Esophagus muscularis mucosa (tissue), 4 donors: ENCODE data around the gene KLHDC2. TPM values are rescaled to one million over a fixed set of nuclear protein-coding genes. Genes with fewer than 3 reads are reported as not detected.

Experiments
- DNase-seq: peaks from one replicate; pipeline ENCODE4 v3.0.0-alpha.2; 2017; ENCODE audit errors: extremely low spot score
- H3K27ac ChIP-seq, 4 donors: fragments of 200-600 bp; sonication (generic); replicated peaks in 1 of 4; 1 replicate in 3 of 4; 2 replicates in 1 of 4; pipeline ENCODE4 v1.5.1; 2016 to 2019; ENCODE audit warnings: mild to moderate bottlenecking in 1 of 4
- H3K27me3 ChIP-seq, 4 donors: fragments of 200-600 bp; sonication (generic); one replicate each; pipeline versions ENCODE4 v1.5.1 to v1.6.0; 2016 to 2019
- H3K36me3 ChIP-seq, 4 donors: fragments of 200-600 bp; sonication (generic); one replicate each; pipeline ENCODE4 v1.5.1; 2016 to 2019
- H3K4me1 ChIP-seq, 4 donors: fragments of 200-600 bp; sonication (generic); one replicate each; pipeline ENCODE4 v1.5.1; 2016 to 2019
- H3K4me3 ChIP-seq, 4 donors: fragments of 200-600 bp; sonication (generic); 1 replicate in 2 of 4; 2 replicates in 2 of 4; pipeline ENCODE4 v1.5.1; 2016 to 2019; ENCODE audit warnings: mild to moderate bottlenecking in 4 of 4, moderate library complexity in 1 of 4
- H3K9me3 ChIP-seq, 4 donors: fragments of 200-600 bp; sonication (generic); 1 replicate in 3 of 4; 2 replicates in 1 of 4; pipeline ENCODE4 v1.5.1; 2016 to 2019
- CTCF ChIP-seq, 3 experiments: fragments of 200-600 bp in 2 of 3; fragments of 450-650 bp in 1 of 3; sonication (generic) in 2 of 3; IDR thresholded peaks; one replicate each; pipeline ENCODE4 v1.5.1; 2017 to 2019; ENCODE audit warnings: antibody characterized with exemption in 3 of 3, mild to moderate bottlenecking in 2 of 3, moderate library complexity in 1 of 3
- EP300 ChIP-seq: sonication (generic); formaldehyde crosslinking; IDR thresholded peaks from one replicate; pipeline ENCODE4 v1.6.1; 2017; ENCODE audit warnings: antibody characterized with exemption
- POLR2A ChIP-seq: fragments of 450-650 bp; IDR thresholded peaks from one replicate; pipeline ENCODE4 v1.6.1; 2017; ENCODE audit warnings: antibody characterized with exemption, moderate library complexity, mild to moderate bottlenecking, low read depth
- POLR2AphosphoS5 ChIP-seq, 2 donors: sonication (generic); formaldehyde crosslinking; IDR thresholded peaks; one replicate each; pipeline ENCODE4 v1.6.1; 2017; ENCODE audit warnings: antibody characterized with exemption in 2 of 2
- WGBS: methylation state at CpG from one replicate; pipeline ENCODE4 v1.1.5; 2018; 5-methylcytosine and 5-hydroxymethylcytosine counted together
- intact Hi-C: fragments of 100-400 bp; cut with DNase I; formaldehyde crosslinking; loops from one replicate; pipeline ENCODE4 v1.15.1; 2023
- total RNA-seq, 4 donors: library from RNA; depleted of rRNA; stranded (reverse); fragments of >200 nt; gene quantifications; one replicate each; pipeline versions ENCODE4 v1.1.0 to v1.2.1, GENCODE V29; 2016

The KLHDC2 gene
- total RNA-seq, 4 donors from 2014 or later, result 72.2 to 102 (median 85.8) TPM

- no peak for DNase-seq
- Histone ChIP-seq H3K36me3 (peaks cover 81 to 100% (median 93%) of the 10 kb centered on the region in 4 donors), H3K4me1 (no peaks in the 10 kb centered on the region), H3K27me3 (no peaks in the 10 kb centered on the region), H3K9me3 (no peaks in the 10 kb centered on the region), H3K27ac (no peak overlapping the region), H3K4me3 (no peak overlapping the region)
- 87% methylated on average over 2 of the region's 2 CpGs for WGBS
- intact Hi-C loops, result no loop called here
- TF ChIP-seq POLR2AphosphoS5 (IDR thresholded peaks at IDR 0.05), result no peak
- TF ChIP-seq POLR2A, result no peak
- no peak for TF ChIP-seq EP300
- no peak for TF ChIP-seq CTCF (IDR thresholded peaks at IDR 0.05)
These were observed 60.7 kb downstream of the KLHDC2 start for GRCh38 chr14:49828640-49829039.

Other genes with a start within 250 kb of the KLHDC2 start
- gene RPS29, start 181.8 kb upstream of the KLHDC2 start, total RNA-seq, result 1,000 to 10,000 TPM in 3 of 4 donors, 100 to 1,000 TPM in 1; 795 to 7,884 (median 5,092) TPM
- 10 to 100 TPM in 2 of 4 donors, 1 to 10 TPM in 2; 8.6 to 17.8 (median 10.3) TPM for gene LRR1, start 169.2 kb upstream of the KLHDC2 start, total RNA-seq
- gene RPL36AL, start 147.5 kb upstream of the KLHDC2 start, total RNA-seq, result 100 to 1,000 TPM; 200 to 323 (median 277) TPM
- gene MGAT2, start 147.4 kb upstream of the KLHDC2 start, total RNA-seq, result 10 to 100 TPM; 20.3 to 29.5 (median 24.1) TPM
- gene DNAAF2, start 132.9 kb upstream of the KLHDC2 start, total RNA-seq, result 1 to 10 TPM; 6.5 to 8.8 (median 7.6) TPM
- under 1 TPM in 3 of 4 donors, not detected in 1; 0.39 to 0.83 (median 0.46) TPM for gene POLE2, start 79.9 kb upstream of the KLHDC2 start, total RNA-seq
- 1 to 10 TPM; 7.6 to 8.3 (median 8.0) TPM for gene KLHDC1, start 75.0 kb upstream of the KLHDC2 start, total RNA-seq
- 10 to 100 TPM; 40.6 to 71.0 (median 56.4) TPM for gene NEMF, start 84.6 kb downstream of the KLHDC2 start, total RNA-seq
- 10 to 100 TPM; 41.5 to 66.4 (median 51.7) TPM for gene ARF6, start 124.9 kb downstream of the KLHDC2 start, total RNA-seq